ENCODE results near the gene ADGRG7.

Gene ADGRG7

GRCh38 chr3:100630664-100631063 lies 21.3 kb downstream of the ADGRG7 start:
- no peak for TF ChIP-seq CTCF (conservative IDR thresholded peaks at IDR 0.05; ENCODE audit: low read depth, low read length)
- no peak overlapping the region for H3K4me3 ChIP-seq (ENCODE audit: low read length)
- no peak for DNase-seq (ENCODE audit: low read depth)

GRCh38 chr3:100631236-100631635 lies 21.8 kb downstream of the ADGRG7 start:
- no peak for DNase-seq (ENCODE audit: low read depth)
- TF ChIP-seq CTCF (conservative IDR thresholded peaks at IDR 0.05; ENCODE audit: low read depth, low read length): no peak
- no peak overlapping the region for H3K4me3 ChIP-seq (ENCODE audit: low read length)

GRCh38 chr3:100634493-100635272 lies 25.3 kb downstream of the ADGRG7 start:
- no peak for DNase-seq (ENCODE audit: low read depth)
- no peak for TF ChIP-seq CTCF (conservative IDR thresholded peaks at IDR 0.05; ENCODE audit: low read depth, low read length)
- no peak overlapping the region for H3K4me3 ChIP-seq (ENCODE audit: low read length)

GRCh38 chr3:100635273-100635701 lies 25.9 kb downstream of the ADGRG7 start:
- TF ChIP-seq CTCF (conservative IDR thresholded peaks at IDR 0.05; ENCODE audit: low read depth, low read length): no peak
- H3K4me3 ChIP-seq (ENCODE audit: low read length): no peak overlapping the region
- no peak for DNase-seq (ENCODE audit: low read depth)

- H3K4me3 ChIP-seq (ENCODE audit: low read length): no peak overlapping the region
- TF ChIP-seq CTCF (conservative IDR thresholded peaks at IDR 0.05; ENCODE audit: low read depth, low read length): no peak
- DNase-seq (ENCODE audit: low read depth): no peak
Measured at GRCh38 chr3:100637197-100637631, 27.8 kb downstream of the ADGRG7 start.

- H3K4me3 ChIP-seq (ENCODE audit: low read length): no peak overlapping the region
Measured at GRCh38 chr3:100640633-100641032, 31.2 kb downstream of the ADGRG7 start.

More at GRCh38 chr3:100640633-100641032, 31.2 kb downstream of the ADGRG7 start:
- TF ChIP-seq CTCF (conservative IDR thresholded peaks at IDR 0.05; ENCODE audit: low read depth, low read length): no peak
- no peak for DNase-seq (ENCODE audit: low read depth)

Data from retinal pigment epithelial cell (primary cell).